ENCODE results near the gene KCNK3. TPM values are rescaled to one million over a fixed set of nuclear protein-coding genes. Genes with fewer than 3 reads are reported as not detected.

The KCNK3 gene
- polyA plus RNA-seq, 1 of the 3 experiments (the other 2 are of a cell fraction), result 0.16 TPM

GRCh38 chr2:26735097-26735496 lies 42.6 kb downstream of the KCNK3 start:
- POLR2A ChIA-PET, result interaction anchor here (1.2 to 4.8 kb wide), 2 partner anchors 14 to 103 kb away, joined by 3 to 20 read pairs; no protein-coding TSS in a partner anchor
- no peaks in the 10 kb centered on the region for H4K20me1 ChIP-seq (ENCODE audit: insufficient read depth)
- no peaks in the 10 kb centered on the region for H3K36me3 ChIP-seq (replicated peaks in 1 of 2; ENCODE audit: control insufficient read depth in 1 of 2, insufficient read depth in 2 of 2, low read length in 1 of 2)
- DNase-seq, result peak; percentile 80
- no peaks in the 10 kb centered on the region for H3K79me2 ChIP-seq (ENCODE audit: insufficient read depth)
- peaks cover 0 to 18% of the 10 kb centered on the region in 2 experiments; a peak in 1 of 4 replicates for H3K4me1 ChIP-seq (ENCODE audit: control insufficient read depth in 1 of 2, insufficient read depth in 2 of 2, low read depth in 1 of 2, low read length in 1 of 2)
- CTCF ChIA-PET, result interaction anchor here (0.6 to 22.3 kb wide), 8 partner anchors 9 to 500 kb away, joined by 3 to 944 read pairs (median 4); no protein-coding TSS in a partner anchor
- WGBS (ENCODE audit: low lambda C conversion rate), result 62% methylated on average over 4 of the region's 5 CpGs
- H3K9me2 ChIP-seq, result no peaks in the 10 kb centered on the region
- H3K4me3 ChIP-seq (ENCODE audit: low read depth in 2 of 2, low read length in 1 of 2), result no peak overlapping the region
- H3K9ac ChIP-seq, result no peak overlapping the region
- no peak overlapping the region for H3K4me2 ChIP-seq
- H3K9me3 ChIP-seq, result no peaks in the 10 kb centered on the region
- no peaks in the 10 kb centered on the region for H3K27me3 ChIP-seq (ENCODE audit: insufficient read depth)
- no peak overlapping the region for H3K27ac ChIP-seq (ENCODE audit: low read depth in 2 of 2, low read length in 1 of 2)
- H3F3A ChIP-seq (replicated peaks; ENCODE audit: insufficient read depth), result no peaks in the 10 kb centered on the region
- H2AFZ ChIP-seq (ENCODE audit: low read depth), result no peak overlapping the region
- TF ChIP-seq USF1 (IDR thresholded peaks at IDR 0.05; ENCODE audit: borderline replicate concordance, low read depth), result no peak
- TF ChIP-seq RCOR1 (IDR thresholded peaks at IDR 0.05; ENCODE audit: low read length), result peak; percentile 75
- peak; percentile 14; the same call in 1 of the 2 replicates for TF ChIP-seq RAD21 (IDR thresholded peaks at IDR 0.05; ENCODE audit: low read length)
- no peak for TF ChIP-seq CTCF (IDR thresholded peaks at IDR 0.05)
- TF ChIP-seq TAF1 (IDR thresholded peaks at IDR 0.05; ENCODE audit: borderline replicate concordance, low read depth, low read length), result no peak
- 0 out of 2 replicates have a peak, but pooled peaks have one; percentile 20 for TF ChIP-seq GATA2 (CRISPR knock-in tag; IDR thresholded peaks at IDR 0.05)
- TF ChIP-seq REST (IDR thresholded peaks at IDR 0.05; ENCODE audit: low read depth, low read length), result no peak
- TF ChIP-seq SMC3 (IDR thresholded peaks at IDR 0.05; ENCODE audit: low read depth, low read length), result no peak
- no peak for TF ChIP-seq MEF2A (IDR thresholded peaks at IDR 0.05; ENCODE audit: borderline replicate concordance, low read depth)
- no peak for TF ChIP-seq RXRA (IDR thresholded peaks at IDR 0.05; ENCODE audit: borderline replicate concordance, low read depth)
- no peak for TF ChIP-seq IRF3 (IDR thresholded peaks at IDR 0.05; ENCODE audit: low read depth, low read length)
- TF ChIP-seq SIN3A (IDR thresholded peaks at IDR 0.05; ENCODE audit: borderline replicate concordance, low read depth, low read length), result no peak
- TF ChIP-seq NRF1 (IDR thresholded peaks at IDR 0.05; ENCODE audit: low read depth, low read length), result no peak
- TF ChIP-seq MAX (IDR thresholded peaks at IDR 0.05; ENCODE audit: low read depth), result no peak
- no peak for TF ChIP-seq FOXJ3 (CRISPR knock-in tag; IDR thresholded peaks at IDR 0.05)
- TF ChIP-seq POLR2AphosphoS5 (IDR thresholded peaks at IDR 0.05; ENCODE audit: low read depth, low read length), result no peak

Data from SK-N-SH (cell line).